Effector CD8-positive, alpha-beta T cell (primary cell): ENCODE results near the gene PYGL.
"Not testable (repeated sequence)": the region's sequence is repeated elsewhere in the genome, so short reads cannot be mapped to it uniquely, and the experiment has no call there.

ENCODE experiments used
- DNase-seq: peaks from one replicate; lab custom pipeline; 2025; lab: John Stamatoyannopoulos, UW

The PYGL gene

DNA sequence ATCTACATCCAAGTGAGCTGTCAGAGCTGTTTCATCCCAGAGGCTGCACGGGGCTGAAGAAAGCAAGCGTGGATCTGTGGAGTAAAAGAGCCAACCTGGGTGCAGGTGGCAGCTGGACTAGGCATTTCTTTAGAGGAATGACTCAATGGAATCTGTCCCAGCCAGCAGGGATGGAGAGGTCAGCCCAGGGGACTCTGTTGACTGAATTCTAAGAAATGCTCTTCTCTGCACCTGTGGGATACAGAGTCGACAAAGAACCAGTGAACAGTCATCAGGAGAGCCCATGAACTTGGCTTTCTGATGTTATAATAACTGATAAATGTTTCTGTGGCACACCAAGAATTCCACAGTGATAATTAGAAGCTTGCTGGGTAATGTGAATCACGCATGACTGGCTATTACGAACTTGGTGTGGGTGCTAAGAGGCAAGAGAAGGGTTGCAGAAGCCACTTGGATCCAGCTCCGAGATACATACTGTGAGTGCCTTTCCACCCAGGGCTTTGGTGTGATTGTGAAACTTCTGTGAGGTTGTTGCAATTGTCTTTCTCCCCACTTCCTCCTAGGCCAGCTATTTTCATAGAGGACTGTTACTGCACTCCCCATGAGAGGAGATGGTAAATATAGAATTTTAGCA lies 16.2 kb downstream of the PYGL start:
- no peak for DNase-seq

DNA sequence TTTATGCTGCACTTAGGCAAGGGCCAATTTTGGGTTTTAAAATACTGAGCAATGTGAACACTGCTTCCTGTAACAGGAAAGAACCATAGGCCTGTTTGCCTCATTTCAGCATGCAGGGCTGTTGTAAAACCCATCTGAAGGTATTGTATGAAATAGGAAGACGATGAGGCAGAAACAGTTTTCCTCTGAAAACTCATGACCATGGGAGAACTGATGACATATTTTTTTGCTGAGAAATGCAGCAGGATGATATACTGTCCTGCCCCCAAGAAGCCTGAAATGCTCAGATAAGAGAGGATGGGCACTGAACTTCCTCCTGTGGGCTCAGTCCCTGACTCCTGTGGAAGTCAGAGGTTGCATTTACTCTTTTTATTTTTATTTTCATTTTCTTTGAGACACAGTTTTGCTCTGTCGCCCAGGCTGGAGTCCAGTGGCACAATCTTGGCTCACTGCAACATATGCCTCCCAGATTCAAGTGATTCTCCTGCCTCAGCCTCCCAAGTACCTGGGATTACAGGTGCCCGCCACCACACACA lies 17.4 kb downstream of the PYGL start:
- no peak for DNase-seq

DNA sequence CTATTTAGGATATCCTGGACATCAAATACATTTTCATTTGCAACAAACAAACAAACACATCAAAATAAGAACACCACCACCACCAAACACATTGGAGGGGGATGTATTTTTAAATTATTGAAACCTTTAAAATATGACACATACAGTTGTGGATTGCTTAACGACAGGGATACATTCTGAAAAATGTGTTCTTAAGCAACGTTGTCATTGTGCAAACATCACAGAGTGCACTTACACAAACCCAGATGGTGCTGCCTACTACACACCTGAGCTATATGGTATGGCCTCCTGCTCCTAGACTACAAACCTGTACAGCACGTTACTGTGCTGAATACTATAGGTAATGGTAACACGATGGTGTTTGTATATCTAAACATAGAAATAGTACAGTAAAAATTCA lies 19.4 kb downstream of the PYGL start:
- DNase-seq = no peak

DNA sequence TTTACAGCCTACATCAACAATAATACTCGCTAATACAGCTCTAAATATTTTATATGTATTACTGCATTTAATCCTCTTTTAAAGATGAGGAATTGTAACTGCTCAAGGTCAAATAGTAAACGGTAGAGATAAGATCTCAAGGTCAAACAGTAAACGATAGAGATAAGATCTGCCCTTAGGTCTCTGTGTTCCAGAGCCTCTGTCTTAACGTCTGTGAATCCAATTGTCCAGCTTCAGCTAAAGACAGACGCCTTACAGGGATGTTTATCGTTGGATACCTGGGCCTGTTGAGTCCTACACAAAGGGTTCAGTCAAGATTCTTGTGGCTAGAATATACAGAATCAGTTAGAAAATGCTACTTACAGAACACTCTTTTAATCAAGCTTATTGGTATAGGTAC lies 20.0 kb downstream of the PYGL start:
- DNase-seq = no peak

DNA sequence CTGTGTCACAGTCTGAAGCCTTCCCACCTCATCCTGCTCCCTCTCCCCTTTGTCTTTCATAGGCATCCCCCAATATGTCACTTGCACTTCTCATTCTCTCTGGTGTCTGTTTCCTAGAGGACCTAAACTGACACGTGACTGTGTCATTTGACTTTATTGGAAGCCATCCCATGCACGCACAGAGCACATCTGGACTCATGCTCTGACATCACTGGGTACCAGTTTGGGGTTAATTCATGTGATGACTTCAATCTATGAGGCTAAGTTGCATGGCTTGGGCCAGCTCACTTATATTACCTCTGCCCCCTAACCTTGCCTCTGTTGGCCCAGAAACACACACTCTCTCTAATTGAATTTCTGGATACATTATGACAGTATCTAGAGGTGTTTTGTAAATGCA lies 21.5 kb downstream of the PYGL start:
- no peak for DNase-seq

DNA sequence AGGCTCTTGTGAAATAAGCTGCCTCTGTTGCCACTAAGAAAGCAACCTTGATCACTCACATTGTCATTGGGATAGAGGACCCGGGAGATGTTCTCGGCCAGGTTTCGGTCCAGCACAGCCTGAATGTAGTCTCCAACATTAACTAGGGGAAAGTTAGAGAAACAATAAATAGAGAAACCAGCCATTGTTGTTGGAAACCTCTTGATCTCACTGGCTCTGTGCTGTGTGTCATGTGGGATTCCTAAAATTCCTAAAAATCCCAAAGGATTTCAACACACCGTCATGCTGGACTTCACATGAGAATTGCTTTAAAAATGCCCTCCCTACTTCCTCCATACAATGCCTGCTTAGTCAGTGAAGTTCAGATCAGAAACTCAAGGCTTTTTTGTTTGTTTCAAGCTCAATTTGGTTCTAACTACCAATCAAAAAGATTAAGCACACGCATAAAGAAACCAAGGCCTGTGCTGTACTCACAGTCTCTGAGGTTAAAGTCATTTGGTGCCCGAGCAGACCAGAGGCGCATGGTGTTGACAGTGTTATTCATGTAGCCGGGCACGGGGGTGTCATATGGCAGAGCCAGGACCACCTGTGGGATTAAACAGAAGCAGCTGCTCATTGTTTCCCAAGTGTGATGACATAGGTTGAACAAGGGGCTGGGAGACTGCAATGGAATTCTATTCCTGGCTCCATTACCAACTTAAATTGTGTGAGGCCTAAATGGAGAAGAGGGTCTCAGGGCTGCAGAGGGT lies 23.6 kb downstream of the PYGL start:
- DNase-seq = no peak

DNA sequence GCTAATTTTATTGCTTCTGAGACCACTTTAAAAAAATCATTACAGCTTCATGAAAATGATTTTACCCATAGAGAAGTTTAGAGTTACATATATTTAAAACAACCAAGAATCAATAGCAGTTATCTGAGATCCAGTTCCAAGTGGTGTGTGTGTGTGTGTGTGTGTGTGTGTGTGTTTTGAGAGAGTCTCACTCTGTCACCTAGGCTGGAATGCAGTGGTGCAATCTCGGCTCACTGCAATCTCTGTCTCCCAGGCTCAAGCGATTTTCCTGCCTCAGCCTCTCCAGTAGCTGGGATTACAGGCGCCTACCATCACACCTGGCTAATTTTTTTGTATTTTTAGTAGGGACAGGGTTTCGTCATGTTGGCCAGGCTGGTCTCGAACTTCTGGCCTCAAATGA lies 24.8 kb downstream of the PYGL start:
- not testable (repeated sequence) for DNase-seq

DNA sequence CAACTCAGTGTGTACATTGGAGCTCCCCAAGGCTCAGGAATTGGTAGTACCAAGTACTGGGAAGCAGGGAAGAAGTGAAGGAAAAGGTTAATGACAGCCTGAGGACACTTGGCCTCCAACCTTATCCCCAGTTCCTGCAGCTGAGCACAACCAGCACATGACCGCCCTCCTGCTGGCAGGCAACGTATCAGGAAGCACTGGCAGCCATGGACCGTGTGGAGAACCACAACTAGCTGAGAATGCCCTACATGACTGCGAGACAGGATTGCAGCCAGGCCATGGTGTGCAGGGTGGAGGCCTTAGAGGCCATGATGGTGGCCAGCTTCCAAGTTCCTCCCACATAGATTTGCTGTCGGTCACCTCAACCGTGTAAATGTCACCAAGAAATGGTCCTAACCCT lies 26.8 kb downstream of the PYGL start:
- DNase-seq = no peak

DNA sequence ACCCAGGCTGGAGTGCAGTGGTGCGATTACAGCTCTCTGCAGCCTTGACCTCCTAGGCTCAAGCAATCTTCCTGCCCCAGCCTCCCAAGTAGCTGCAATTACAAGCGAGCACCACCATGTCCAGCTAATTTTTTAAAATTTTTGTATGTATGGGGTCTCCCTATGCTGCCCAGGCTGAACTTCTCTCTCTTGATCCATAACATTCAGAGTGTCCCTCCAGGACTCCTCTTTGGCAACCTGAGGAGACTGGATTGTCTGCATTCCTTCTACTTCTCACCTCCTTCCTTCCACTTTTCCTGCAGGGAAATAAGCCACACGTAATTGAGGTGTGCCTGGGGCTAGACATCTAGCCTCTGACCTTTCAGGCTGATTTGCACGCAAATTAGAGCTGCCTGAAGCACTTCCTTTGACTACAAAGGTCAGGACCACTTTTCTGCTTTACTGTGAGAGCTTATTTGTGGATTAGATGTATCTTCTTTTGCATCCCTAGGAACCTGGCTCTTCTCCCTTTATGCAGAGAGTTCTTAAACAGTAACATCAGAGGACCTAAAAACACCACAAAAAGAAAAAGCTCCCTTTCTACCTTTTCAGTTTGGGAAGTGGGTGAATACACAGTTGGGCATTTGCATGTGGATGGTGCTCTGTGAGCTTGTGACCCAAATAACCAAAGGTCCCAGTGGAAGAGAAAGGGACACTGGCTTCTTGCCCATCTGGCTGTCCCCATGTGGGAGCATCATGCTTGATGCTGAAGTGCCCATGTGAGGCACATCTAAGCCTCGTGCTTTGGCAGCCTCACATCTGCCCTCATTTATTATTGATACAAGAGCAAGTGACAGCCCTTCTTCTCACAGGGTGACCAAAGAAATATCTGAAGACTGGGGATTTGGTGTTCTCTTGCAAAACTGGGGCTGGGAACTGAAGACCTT lies 33.5 kb downstream of the PYGL start:
- no peak for DNase-seq

DNA sequence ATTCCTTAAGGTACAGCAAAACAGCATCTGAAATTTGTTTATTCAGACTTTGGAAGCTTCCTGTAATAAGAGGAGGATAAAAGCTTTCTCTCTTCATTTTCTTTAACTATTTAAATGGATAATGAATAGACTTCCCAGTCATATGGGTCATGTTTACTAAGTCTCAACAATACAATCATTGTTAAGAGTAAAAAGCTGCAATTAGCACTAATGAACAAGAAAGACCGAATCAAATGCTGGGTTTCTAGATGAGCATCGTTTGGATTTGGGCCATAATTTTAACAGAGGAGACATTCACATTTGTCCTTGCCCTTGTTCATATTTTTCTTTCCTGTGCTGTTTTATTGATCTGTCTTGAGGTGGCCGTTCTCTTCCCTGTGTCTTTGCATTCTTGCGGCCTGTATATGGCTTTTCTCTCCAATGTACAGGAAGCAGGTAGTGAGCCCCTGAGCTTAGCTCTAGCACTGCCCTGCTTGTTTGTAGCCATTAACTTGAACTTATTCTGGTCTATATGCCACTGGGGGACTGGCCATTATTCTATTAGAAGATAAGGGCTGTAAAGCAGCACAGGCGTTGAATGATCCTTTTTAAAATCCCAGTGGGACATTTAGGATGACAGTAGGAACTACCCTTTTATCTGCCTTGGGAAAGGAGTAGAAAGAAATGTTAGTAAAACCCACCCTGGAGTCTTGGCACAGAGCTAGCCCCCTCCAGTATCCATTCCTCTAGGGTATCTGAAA lies 37.8 kb downstream of the PYGL start:
- no peak for DNase-seq

DNA sequence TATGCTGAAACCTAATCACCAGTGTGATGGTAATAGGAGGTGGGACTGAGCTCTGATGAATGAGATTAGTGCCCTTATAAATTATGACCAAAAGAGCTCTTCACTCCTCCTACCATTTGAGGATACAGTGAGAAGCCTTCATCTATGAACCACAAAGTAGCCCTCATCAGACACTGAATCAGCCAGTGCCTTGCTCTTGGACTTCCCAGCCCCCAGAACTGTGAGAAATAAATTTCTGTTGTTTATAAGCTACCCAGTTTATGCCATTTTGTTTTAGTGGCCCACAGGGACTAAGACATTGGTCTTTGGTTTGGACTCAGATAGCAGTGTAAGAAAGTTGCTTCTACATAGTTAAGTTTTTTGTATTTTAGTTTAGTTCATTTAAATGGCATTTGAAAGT lies 39.6 kb downstream of the PYGL start:
- DNase-seq = no peak

DNA sequence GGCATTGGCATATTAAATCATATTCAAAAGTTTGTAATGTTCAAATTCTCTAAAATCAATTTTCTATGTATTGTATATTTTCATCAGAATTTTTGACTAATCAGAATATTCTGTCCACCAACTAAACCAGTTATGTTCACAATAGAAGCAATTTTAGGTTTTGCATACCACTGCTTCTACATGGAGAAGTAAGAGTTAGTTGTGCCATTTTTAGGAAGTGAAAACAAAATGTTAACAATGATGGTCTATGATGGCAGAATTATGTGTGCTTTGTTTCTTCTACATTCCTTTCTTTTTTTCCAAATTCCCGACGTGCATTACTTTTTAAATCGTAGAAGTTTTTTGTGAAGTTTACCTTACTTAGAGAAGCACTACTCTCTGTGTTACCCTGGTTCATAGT lies 42.9 kb downstream of the PYGL start:
- DNase-seq = no peak

DNA sequence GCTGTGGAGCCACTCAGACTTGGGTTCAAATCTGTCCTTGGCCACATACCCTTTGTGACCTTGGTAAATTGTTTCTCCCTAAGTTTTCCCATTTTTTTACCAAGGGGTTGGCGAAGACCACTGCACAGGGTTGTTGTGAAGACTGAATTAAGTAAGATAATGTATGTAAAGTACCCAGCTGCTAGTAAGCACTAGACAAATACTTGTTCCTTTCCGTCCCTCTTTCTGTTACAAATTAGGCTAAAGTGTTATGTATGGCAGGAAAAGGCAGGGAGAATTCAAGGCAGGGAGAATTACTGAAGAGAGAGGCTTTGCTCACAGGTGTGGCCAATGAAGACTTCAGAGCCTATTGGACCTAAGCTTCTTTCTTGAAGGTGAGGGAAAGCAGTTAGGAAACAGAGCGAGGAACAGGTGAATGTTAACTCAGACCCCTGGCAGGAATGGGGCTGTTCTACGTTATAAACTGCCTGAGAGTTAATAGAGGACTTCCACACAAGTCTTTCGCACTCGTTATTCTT lies 46.6 kb downstream of the PYGL start:
- DNase-seq = no peak

DNA sequence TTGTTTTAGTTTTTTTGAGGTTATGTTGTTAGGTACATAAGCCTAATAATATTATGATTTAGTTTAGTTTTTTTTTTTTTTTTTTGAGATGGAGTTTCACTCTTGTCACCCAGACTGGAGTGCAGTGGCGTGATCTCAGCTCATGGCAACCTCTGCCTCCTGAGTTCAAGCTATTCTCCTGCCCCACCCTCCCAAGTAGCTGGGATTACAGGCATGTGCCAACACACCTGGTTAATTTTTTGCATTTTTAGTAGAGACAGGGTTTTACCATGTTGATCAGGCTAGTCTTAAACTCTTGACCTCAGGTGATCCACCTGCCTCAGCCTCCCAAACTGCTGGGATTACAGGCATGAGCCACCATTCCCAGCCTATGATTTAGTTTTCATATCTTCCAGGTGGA lies 47.3 kb downstream of the PYGL start:
- DNase-seq = not testable (repeated sequence)

DNA sequence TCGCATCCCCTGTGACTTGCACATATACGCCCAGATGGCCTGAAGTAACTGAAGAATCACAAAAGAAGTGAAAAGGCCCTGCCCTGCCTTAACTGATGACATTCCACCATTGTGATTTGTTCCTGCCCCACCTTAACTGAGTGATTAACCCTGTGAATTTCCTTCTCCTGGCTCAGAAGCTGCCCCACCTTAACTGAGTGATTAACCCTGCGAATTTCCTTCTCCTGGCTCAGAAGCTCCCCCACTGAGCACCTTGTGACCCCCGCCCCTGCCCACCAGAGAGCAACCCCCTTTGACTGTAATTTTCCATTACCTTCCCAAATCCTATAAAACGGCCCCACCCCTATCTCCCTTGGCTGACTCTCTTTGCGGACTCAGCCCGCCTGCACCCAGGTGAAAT lies 47.9 kb downstream of the PYGL start:
- DNase-seq = not testable (repeated sequence)

DNA sequence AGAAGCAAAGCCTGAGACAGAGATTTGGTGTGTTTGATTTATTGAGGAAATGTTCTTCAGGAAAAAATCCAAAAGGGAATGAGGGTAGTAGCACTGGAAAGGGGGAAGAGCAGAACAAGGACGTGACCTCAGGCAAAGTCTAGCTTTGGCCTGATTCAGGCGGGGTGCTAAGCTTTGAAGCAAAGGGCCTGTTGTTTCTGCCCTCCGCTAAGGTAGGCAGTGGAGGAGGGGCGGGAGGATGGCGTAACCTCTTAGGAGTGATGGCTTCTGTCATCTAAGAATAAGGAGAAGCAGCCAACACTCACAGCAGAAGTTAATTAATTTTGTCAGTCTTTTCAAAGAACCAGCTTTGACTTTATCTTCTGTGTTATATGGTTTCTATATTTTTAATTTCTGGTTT lies 52.0 kb downstream of the PYGL start:
- no peak for DNase-seq

DNA sequence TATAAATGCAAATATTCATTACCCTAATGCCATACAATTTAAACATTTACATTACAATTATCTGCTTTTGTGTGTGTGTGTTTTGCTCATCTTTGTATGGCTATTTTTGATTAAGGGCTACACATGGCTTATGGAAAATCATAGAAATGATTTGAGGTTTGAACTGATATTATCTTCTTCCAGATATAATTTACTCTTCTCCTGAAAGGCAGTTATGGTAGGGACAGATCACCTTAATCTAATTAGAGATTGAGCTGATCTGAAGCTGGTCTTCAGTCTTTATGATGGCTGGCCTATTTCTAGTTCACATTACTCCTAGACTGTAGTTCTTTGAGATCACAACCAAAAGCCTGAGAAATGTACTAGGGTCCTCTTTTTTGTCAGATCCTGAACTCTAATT lies 56.8 kb downstream of the PYGL start:
- no peak for DNase-seq

DNA sequence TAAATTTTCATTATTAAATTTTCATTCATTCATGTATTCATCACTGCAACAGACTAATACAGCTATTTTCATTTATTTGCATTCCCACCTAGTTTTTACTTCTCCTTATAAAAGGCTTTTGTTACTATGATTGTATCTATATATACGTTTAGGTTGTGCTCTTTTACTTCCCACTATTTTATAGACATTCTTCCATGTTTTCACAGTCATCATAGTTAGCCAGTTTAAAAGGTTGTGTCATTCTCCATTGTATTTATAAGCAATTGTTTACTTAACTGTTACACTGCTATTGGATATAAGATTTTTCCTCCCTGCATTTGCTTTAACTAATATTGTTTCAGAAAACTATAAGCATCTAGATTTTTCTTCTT lies 60.5 kb downstream of the PYGL start:
- no peak for DNase-seq

DNA sequence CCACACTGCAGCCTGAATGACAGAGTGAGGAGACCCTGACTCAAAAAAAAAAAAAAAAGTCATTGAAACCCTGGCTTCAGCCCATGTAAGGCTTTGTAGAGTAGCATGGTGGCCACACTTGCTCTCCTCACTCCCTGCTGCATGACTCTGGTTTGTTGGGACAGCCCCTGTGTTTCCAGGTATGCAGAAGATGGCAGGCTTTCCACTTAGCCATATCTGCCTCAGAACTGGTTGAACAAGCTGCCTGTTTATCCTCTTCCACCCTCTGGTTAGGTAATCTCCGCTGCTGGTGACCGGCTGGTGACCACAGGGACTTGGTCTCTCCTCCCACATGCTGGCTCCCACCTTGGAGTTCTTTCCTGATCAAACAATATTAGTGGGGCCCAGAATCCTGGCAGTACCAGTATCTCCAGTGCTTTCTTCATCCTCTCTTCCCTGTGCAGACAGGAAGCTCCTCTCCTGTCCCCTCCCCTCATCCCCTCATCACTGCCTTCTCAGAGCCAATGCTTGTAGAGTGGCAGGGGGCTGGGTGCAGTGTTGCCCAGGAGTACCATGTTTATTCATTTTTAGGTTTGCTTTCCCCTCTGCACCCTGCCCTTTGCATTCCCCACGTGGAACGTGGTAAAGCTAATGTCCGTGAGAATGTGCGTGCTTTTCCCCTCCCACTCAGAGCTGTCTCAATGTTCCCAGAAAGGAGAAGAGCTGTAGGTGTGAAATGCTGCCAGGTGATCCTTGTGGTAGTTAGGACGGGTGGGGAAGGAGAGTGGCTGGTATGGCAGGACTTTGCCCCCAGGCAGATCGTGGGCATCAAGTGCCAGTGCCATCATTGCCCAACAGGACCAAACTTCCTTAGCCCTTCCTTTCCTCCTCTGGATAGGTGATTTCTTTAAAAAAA lies 61.1 kb downstream of the PYGL start:
- DNase-seq = no peak

DNA sequence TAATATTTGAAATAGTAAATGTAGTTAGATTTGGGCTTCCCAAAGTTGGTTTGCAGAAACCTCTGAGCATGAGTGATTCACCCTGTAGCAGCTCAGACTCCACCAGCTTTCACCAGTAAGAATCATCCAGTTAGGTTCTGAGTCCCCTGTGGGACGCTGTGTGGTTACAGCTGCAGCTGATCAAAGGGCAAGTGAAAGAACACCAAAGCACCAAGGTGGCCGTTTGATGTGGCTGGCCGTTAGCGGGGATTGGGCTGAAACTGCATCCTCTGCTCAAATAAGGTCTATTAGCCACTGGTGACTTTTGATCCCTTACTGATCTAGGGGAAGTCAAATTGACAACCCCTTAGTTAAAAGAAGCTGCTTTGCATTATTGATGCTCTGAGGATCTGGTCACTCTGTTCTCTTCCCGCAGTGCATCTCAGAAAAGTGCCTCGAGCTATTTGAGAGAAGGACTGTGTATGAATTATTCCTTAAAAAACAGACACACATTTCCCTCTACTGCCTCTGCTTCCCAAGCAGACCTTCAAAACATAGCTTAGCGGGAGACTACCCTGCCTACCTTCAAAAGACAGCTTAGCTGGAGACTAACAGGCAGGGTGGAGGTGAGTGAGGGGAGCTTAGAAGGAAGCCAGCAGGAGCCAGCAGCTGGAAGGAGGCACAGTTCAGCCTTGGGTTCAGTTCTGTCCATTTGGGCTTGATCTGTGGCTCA lies 68.8 kb downstream of the PYGL start:
- peak; percentile 44 for DNase-seq
